SJSA1 (cell line): ENCODE measurements around the gene ITPKC. TPM values are rescaled to one million over a fixed set of nuclear protein-coding genes. Genes with fewer than 3 reads are reported as not detected.
A peak's percentile ranks its signal among the peaks of the same experiment; 100 is the strongest.

Experiments
- DNase-seq, 2 experiments: peaks; one replicate each; pipeline ENCODE4 v3.0.0-alpha.2; 2015 to 2020; ENCODE audit warnings: low spot score in 2 of 2, low read depth in 1 of 2
- H3K27ac ChIP-seq: fragments of 250-450 bp; sonication (Bioruptor Pico); 2 replicates; pipeline ENCODE4 v1.5.1; 2020; ENCODE audit warnings: mild to moderate bottlenecking, moderate library complexity
- H3K27me3 ChIP-seq: fragments of 250-450 bp; sonication (Bioruptor Pico); replicated peaks from 2 replicates; pipeline ENCODE4 v1.5.1; 2020; ENCODE audit warnings: mild to moderate bottlenecking, moderate library complexity
- H3K36me3 ChIP-seq: fragments of 250-450 bp; sonication (Bioruptor Pico); 2 replicates; pipeline ENCODE4 v1.5.1; 2020; ENCODE audit warnings: mild to moderate bottlenecking
- H3K4me1 ChIP-seq: fragments of 250-450 bp; sonication (Bioruptor Pico); replicated peaks from 2 replicates; pipeline ENCODE4 v1.6.1; 2021; ENCODE audit warnings: mild to moderate bottlenecking
- H3K4me3 ChIP-seq: fragments of 250-450 bp; sonication (Bioruptor Pico); 2 replicates; pipeline ENCODE4 v1.5.1; 2020; ENCODE audit warnings: mild to moderate bottlenecking
- H3K9me3 ChIP-seq: fragments of 250-450 bp; sonication (Bioruptor Pico); replicated peaks from 2 replicates; pipeline ENCODE4 v1.5.1; 2020; ENCODE audit warnings: mild to moderate bottlenecking
- total RNA-seq: library from RNA; depleted of rRNA; stranded (reverse); fragments of >200 nt; shearing (Covaris generic); gene quantifications from 2 replicates; pipeline ENCODE4 v1.2.3, GENCODE V29; 2014

Gene ITPKC
- total RNA-seq, 1 experiment from 2014 or later = 5.4 TPM

DNA sequence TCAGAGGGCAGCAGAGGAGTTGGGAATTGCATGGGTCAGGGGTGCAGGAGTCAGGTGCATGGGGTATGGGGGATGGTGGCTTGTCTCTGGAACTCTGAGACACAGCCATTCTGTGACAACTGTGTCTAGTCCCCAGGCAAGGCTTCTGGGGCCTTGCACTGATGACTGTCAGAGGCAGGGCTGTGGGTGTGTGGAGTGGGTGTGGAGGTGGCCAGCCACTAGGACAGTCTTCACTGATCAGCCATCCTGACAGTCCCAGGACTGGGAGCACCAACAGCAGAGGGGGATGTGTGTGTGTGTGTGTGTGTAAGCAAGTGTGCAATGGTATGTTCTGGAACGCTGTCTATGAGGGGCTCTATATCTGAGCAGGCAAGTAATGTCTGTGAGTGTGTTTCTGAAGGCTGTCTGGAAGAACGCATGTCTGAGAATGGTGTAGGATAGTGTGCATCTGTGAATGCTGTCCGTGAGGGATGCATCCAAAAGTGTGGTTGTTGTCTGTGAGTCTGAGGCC is 31.8 kb upstream of the ITPKC start:
- H3K27ac ChIP-seq = no peak overlapping the region
- DNase-seq = no peak
- peaks cover 66% of the 10 kb centered on the region for H3K36me3 ChIP-seq
- peaks cover 32% of the 10 kb centered on the region for H3K4me1 ChIP-seq
- H3K27me3 ChIP-seq = no peaks in the 10 kb centered on the region
- H3K4me3 ChIP-seq = no peak overlapping the region
- H3K9me3 ChIP-seq = no peaks in the 10 kb centered on the region

DNA sequence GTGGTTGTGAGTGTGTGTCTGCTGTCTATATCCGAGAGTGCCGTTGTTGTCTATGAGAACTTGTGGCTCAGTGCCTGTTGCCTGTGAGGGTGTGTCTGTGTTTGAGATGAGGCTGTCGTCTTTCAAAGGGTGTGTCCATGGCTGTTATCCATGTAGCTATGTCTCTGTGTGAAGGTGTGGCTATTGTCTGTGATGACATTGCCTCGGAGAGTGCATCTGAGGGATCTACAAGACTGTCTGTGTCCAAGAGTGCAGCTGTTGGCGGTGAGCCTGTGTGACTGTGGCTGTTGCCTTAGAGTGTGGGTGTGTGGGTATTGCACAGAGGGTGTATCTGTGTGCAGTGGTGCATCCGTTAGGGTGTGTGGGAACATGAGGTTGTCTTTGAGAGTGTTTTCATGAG is 31.3 kb upstream of the ITPKC start:
- Histone ChIP-seq H3K4me3 (no peak overlapping the region), H3K36me3 (peaks cover 61% of the 10 kb centered on the region), H3K9me3 (no peaks in the 10 kb centered on the region), H3K4me1 (peaks cover 35% of the 10 kb centered on the region), H3K27ac (no peak overlapping the region), H3K27me3 (no peaks in the 10 kb centered on the region)
- no peak for DNase-seq

GRCh38 chr19:40686882-40687524 is 29.9 kb upstream of the ITPKC start:
- Histone ChIP-seq H3K36me3 (peaks cover 49% of the 10 kb centered on the region), H3K9me3 (no peaks in the 10 kb centered on the region), H3K4me3 (no peak overlapping the region), H3K27ac (peak overlapping the region; percentile 69), H3K4me1 (peaks cover 43% of the 10 kb centered on the region), H3K27me3 (no peaks in the 10 kb centered on the region)
- DNase-seq = no peak

GRCh38 chr19:40687525-40688016 is 29.3 kb upstream of the ITPKC start:
- Histone ChIP-seq H3K27me3 (no peaks in the 10 kb centered on the region), H3K27ac (peak overlapping the region; percentile 69), H3K4me1 (peaks cover 43% of the 10 kb centered on the region), H3K9me3 (no peaks in the 10 kb centered on the region), H3K4me3 (no peak overlapping the region), H3K36me3 (peaks cover 43% of the 10 kb centered on the region)
- peak; percentile 82 to 91 for DNase-seq

DNA sequence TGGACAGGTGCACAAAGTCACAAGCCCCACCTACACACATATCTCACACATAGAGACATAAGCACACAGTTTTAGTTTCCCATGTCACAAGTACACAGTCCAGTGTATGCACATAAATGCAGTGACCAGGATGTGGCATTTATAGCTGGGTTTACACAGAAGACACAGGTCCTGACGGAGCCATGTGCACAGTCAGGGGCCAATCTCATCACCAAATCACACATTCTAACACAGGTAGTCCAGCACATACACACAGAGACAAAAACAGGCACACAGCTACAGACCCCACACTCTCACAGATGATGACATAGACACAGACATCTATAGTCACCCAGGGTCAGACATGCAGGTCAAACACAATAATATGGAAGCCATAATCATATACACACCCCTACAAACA is 28.6 kb upstream of the ITPKC start:
- Histone ChIP-seq H3K27ac (no peak overlapping the region), H3K9me3 (no peaks in the 10 kb centered on the region), H3K4me3 (no peak overlapping the region), H3K4me1 (peaks cover 43% of the 10 kb centered on the region), H3K27me3 (no peaks in the 10 kb centered on the region), H3K36me3 (peaks cover 36% of the 10 kb centered on the region)
- DNase-seq = peak in 1 of 2 experiments; percentile 10

DNA sequence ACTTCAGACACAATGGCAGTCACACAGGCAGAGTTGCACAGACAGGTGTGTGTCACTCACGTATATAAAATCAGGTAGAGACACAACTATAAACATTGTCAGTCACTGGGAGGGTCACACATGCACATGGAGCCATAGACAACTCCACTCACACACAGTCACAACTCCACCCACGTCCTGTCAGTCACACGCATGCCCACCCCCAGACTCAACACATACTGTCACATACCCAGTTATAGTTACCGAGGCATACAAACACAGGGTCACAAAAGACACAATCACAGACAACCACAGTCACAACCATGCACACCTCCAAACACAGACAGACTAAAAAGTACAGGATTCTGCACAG is 27.9 kb upstream of the ITPKC start:
- peak overlapping the region; percentile 87 for H3K4me3 ChIP-seq
- no peaks in the 10 kb centered on the region for H3K9me3 ChIP-seq
- H3K27me3 ChIP-seq = no peaks in the 10 kb centered on the region
- H3K4me1 ChIP-seq = peaks cover 43% of the 10 kb centered on the region
- H3K27ac ChIP-seq = no peak overlapping the region
- peak in 1 of 2 experiments; percentile 9 for DNase-seq
- peaks cover 34% of the 10 kb centered on the region for H3K36me3 ChIP-seq

DNA sequence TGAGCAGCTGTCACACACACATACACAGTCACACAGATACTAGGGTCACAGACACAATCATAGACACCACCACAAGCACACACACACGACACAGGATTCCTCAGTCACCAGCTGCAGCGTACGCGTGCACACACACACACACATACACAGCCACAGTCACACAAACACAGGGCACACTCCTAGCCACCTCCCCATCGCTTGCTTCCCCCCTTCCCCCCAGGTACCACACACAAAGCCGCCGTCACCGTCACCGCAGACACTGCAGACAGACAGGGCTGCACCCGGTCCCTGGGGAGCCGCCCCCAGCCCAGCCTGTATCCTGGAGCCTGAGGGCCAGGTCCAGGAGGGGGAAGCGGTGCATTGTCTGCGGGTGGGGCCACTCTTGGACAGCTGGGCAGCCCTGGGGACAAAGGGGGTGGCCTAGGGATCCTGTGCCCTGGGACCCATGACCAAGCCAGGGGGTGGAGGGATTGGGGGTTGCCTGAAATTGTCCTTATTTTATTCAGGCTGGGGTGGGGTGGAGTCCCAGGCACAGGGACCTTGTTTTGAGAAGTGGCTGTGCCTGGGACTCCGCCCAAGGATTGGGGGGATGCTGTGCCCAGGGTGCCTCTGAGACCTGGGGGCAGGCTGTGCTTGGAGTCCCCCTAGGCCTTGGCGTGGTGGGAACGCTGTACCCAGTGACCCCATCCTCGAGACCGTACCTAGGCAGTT is 27.4 kb upstream of the ITPKC start:
- Histone ChIP-seq H3K4me3 (peak overlapping the region; percentile 87), H3K27ac (peak overlapping the region; percentile 94), H3K36me3 (peaks cover 36% of the 10 kb centered on the region), H3K27me3 (no peaks in the 10 kb centered on the region), H3K9me3 (no peaks in the 10 kb centered on the region), H3K4me1 (peaks cover 43% of the 10 kb centered on the region)
- peak; percentile 52 to 71 for DNase-seq

DNA sequence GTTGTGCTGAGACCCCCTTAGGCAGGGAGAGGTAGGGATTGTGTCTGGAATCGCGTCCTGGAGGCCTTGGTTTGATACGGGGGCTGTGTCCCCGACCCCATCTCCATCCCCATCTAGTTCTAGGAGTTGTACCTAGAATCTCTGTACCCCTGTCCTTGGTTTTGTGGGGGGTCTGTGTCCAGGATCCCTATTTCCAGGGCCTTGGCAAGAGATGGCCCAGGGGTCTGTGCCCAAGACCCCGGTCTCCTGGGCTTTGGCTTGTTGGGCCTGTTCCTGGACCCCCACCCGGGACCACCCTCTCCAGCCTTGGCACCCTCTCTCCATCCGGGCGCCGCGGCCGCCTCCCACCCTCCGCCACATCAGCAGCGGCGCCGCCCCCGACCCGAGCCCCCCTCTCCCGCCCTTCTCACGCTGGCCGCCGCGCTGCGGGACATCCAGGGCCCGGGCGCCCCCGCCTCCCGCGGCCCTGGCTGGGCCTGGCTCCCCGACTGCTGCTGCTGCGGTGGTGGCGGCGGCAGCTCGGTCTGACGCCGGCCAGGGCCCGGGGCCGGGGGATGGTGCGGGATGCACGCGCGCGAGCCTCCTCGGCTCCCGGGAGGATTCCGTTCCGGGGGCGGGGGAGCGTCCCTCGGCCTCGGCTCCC is 26.7 kb upstream of the ITPKC start, which contains the start of gene NUMBL:
Gene NUMBL (minus strand): TSS at position 602 of the 643 bp plus-strand sequence. CDS start 168 bp downstream, at position 434.
- H3K4me3 ChIP-seq = peak within 1 kb of the TSS; percentile 87
- peak within 1 kb of the TSS; percentile 94 for H3K27ac ChIP-seq
- peaks cover 43% of the 10 kb centered on the region for H3K4me1 ChIP-seq
- DNase-seq = peak in 1 of 2 experiments; percentile 38
- H3K36me3 ChIP-seq = peaks cover 33% of the 10 kb centered on the region
- H3K9me3 ChIP-seq = no peaks in the 10 kb centered on the region
- no peaks in the 10 kb centered on the region for H3K27me3 ChIP-seq

DNA sequence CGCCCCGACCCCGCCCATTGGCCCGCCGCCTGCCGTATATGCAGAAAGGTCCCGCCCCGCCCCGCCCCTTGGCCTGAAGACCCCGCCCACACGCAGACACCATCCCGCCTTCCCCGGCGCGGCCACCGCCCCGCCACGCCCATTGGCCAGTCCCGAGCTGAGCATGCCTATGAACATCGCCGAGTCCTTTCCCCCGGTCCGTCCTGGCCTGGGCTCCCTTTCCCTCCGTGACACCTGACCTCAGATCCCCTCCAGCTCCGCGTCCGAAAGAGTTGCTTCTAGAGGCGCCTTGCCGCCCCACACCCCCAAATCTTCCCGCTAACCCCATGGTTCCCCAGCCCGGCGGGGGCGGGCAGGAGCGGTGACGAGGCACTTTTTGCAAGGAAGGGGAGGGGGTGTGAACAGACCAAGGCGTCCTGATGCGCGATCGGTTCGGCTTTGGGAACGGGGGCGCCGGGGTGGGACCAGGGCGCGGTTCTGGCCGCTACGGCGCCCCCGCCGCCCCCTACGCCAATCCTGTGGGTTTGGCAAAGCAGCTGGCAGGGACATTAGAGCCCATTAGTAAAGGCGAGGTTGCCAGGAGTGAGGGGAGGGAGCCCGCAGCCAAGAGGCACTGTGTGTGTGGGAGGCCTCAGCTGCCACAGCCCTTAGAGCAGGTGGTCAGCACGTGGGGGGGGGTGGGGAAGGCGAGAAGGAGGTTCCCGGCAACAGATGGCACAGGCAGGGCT is 26.1 kb upstream of the ITPKC start:
- peak; percentile 82 to 94 for DNase-seq
- no peaks in the 10 kb centered on the region for H3K9me3 ChIP-seq
- peaks cover 26% of the 10 kb centered on the region for H3K36me3 ChIP-seq
- peak overlapping the region; percentile 87 for H3K4me3 ChIP-seq
- peak overlapping the region; percentile 94 for H3K27ac ChIP-seq
- peaks cover 43% of the 10 kb centered on the region for H3K4me1 ChIP-seq
- H3K27me3 ChIP-seq = no peaks in the 10 kb centered on the region

- H3K36me3 ChIP-seq = peaks cover 19% of the 10 kb centered on the region
- H3K9me3 ChIP-seq = no peaks in the 10 kb centered on the region
- peak in 1 of 2 experiments; percentile 6 for DNase-seq
- H3K4me3 ChIP-seq = no peak overlapping the region
- H3K27ac ChIP-seq = peak overlapping the region; percentile 94
- H3K4me1 ChIP-seq = peaks cover 43% of the 10 kb centered on the region
- no peaks in the 10 kb centered on the region for H3K27me3 ChIP-seq
Measured at GRCh38 chr19:40691421-40692211, 25.3 kb upstream of the ITPKC start.

GRCh38 chr19:40692212-40692551 is 24.7 kb upstream of the ITPKC start:
- no peak for DNase-seq
- no peaks in the 10 kb centered on the region for H3K9me3 ChIP-seq

GRCh38 chr19:40693150-40693788 is 23.6 kb upstream of the ITPKC start:
- Histone ChIP-seq H3K4me1 (peaks cover 29% of the 10 kb centered on the region), H3K9me3 (no peaks in the 10 kb centered on the region), H3K36me3 (peaks cover 13% of the 10 kb centered on the region; the same call in 1 of the 2 replicates), H3K4me3 (no peak overlapping the region), H3K27ac (no peak overlapping the region), H3K27me3 (no peaks in the 10 kb centered on the region)
- no peak for DNase-seq

More at GRCh38 chr19:40692212-40692551, 24.7 kb upstream of the ITPKC start:
- H3K36me3 ChIP-seq = peaks cover 14% of the 10 kb centered on the region
- no peak overlapping the region for H3K27ac ChIP-seq
- no peak overlapping the region for H3K4me3 ChIP-seq
- peaks cover 40% of the 10 kb centered on the region for H3K4me1 ChIP-seq
- no peaks in the 10 kb centered on the region for H3K27me3 ChIP-seq
